GM23248 (cell line): ENCODE measurements around the gene ZNF624. TPM values are rescaled to one million over a fixed set of nuclear protein-coding genes. Genes with fewer than 3 reads are reported as not detected.

Experiments
- DNase-seq: peaks from one replicate; pipeline ENCODE4 v3.0.0-alpha.2; 2015
- H2AFZ ChIP-seq: fragments of 200-600 bp; sonication (generic); 2 replicates; pipeline ENCODE4 v1.6.1; 2016; ENCODE audit warnings: antibody characterized with exemption
- H3F3A ChIP-seq: fragments of 200-600 bp; sonication (generic); 2 replicates; pipeline ENCODE4 v1.6.1; 2016; ENCODE audit warnings: mild to moderate bottlenecking, antibody characterized with exemption, mixed run types; ENCODE audit not compliant: insufficient read depth
- H3K27ac ChIP-seq: fragments of 200-600 bp; sonication (generic); 2 replicates; pipeline ENCODE4 v1.5.1; 2016; ENCODE audit warnings: mild to moderate bottlenecking
- H3K27me3 ChIP-seq: fragments of 200-600 bp; sonication (generic); replicated peaks from 2 replicates; pipeline ENCODE4 v1.6.1; 2016; ENCODE audit warnings: mild to moderate bottlenecking; ENCODE audit not compliant: insufficient read depth
- H3K36me3 ChIP-seq: fragments of 200-600 bp; sonication (generic); 2 replicates; pipeline ENCODE4 v1.6.1; 2016; ENCODE audit warnings: low read depth, mild to moderate bottlenecking
- H3K4me1 ChIP-seq: fragments of 200-600 bp; sonication (generic); 2 replicates; pipeline ENCODE4 v1.6.1; 2016; ENCODE audit warnings: mild to moderate bottlenecking; ENCODE audit not compliant: insufficient read depth
- H3K4me2 ChIP-seq: fragments of 200-600 bp; sonication (generic); one replicate; pipeline ENCODE4 v1.6.1; 2016; ENCODE audit warnings: mild to moderate bottlenecking; ENCODE audit not compliant: unreplicated experiment
- H3K4me3 ChIP-seq: fragments of 200-600 bp; sonication (generic); 2 replicates; pipeline ENCODE4 v1.5.1; 2016; ENCODE audit warnings: mild to moderate bottlenecking
- H3K79me2 ChIP-seq: fragments of 200-600 bp; sonication (generic); 2 replicates; pipeline ENCODE4 v1.6.1; 2016; ENCODE audit warnings: mild to moderate bottlenecking; ENCODE audit not compliant: insufficient read depth
- H3K9ac ChIP-seq: fragments of 200-600 bp; sonication (generic); 2 replicates; pipeline ENCODE4 v1.6.1; 2016; ENCODE audit warnings: mild to moderate bottlenecking
- H3K9me2 ChIP-seq: fragments of 200-600 bp; sonication (generic); 2 replicates; pipeline ENCODE4 v1.6.1; 2016; ENCODE audit warnings: mixed run types, mild to moderate bottlenecking, moderate library complexity; ENCODE audit not compliant: insufficient read depth
- H3K9me3 ChIP-seq: fragments of 200-600 bp; sonication (generic); one replicate; pipeline ENCODE4 v1.6.1; 2017; ENCODE audit warnings: low read depth
- H4K20me1 ChIP-seq: fragments of 200-600 bp; sonication (generic); 2 replicates; pipeline ENCODE4 v1.6.0; 2016; ENCODE audit not compliant: insufficient read depth
- EZH2 ChIP-seq: fragments of 200-600 bp; sonication (generic); IDR thresholded peaks from 2 replicates; pipeline ENCODE4 v1.6.1; 2018; ENCODE audit warnings: antibody characterized with exemption, mild to moderate bottlenecking; ENCODE audit not compliant: insufficient read depth, poor library complexity, severe bottlenecking
- EZH2phosphoT487 ChIP-seq: fragments of 200-600 bp; sonication (generic); IDR thresholded peaks from 2 replicates; pipeline ENCODE4 v1.6.1; 2018; ENCODE audit warnings: antibody characterized with exemption, moderate library complexity, mild to moderate bottlenecking, low read depth; ENCODE audit not compliant: insufficient read depth
- WGBS, 2 experiments: methylation state at CpG; one replicate each; pipeline ENCODE4 v1.1.6; 2015 to 2017; ENCODE audit warnings: low lambda C conversion rate in 2 of 2, low coverage in 1 of 2; ENCODE audit errors: missing lambda C conversion rate in 2 of 2; 5-methylcytosine and 5-hydroxymethylcytosine counted together
- in situ Hi-C: fragments of 300-500 bp; cut with MboI; formaldehyde crosslinking; loops from 2 replicates; pipeline ENCODE4 v1.15.0; 2020
- polyA plus RNA-seq: library from polyadenylated mRNA; unstranded; fragments of >200 nt; fragmentation: Nextera tagmentation; extraction: Ambion mirVana; gene quantifications from 2 replicates; pipeline ENCODE4 v1.2.1, GENCODE V29; 2016
- total RNA-seq: library from RNA; depleted of rRNA; stranded (reverse); fragments of >200 nt; shearing (Covaris generic); gene quantifications from 2 replicates; pipeline ENCODE4 v1.2.3, GENCODE V29; 2014

ZNF624 gene
- total and polyA plus RNA-seq, 2 experiments from 2014 or later = 1.8 to 3.1 TPM

DNA sequence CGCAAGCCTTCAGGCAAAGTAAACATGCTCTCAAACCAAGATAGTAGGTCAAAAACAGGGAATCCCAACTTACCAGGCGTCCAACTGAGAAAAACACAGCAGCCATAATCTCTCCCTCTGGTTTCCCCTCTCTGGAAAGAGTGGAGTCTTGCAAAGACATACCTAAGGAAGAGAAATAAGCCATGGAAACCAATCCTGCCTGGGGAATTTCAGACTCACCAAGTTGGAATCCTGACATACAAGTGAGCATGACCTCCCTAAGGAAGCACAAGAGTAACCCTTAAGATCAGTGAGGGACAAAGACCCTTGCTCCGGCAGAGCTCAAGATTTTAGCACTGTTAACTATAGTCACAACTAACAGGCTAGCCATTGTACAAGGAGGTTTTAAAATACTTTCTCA, 4.1 kb downstream of the ZNF624 start:
- no peaks in the 10 kb centered on the region for H3K27me3 ChIP-seq
- H4K20me1 ChIP-seq = no peaks in the 10 kb centered on the region
- H3K9ac ChIP-seq = no peak overlapping the region
- H3F3A ChIP-seq = 0 out of 2 replicates have a peak, but pooled peaks cover 3% of the 10 kb centered on the region
- no peak for DNase-seq
- no peak overlapping the region for H3K27ac ChIP-seq
- peaks cover 7% of the 10 kb centered on the region; the same call in 1 of the 2 replicates for H3K4me1 ChIP-seq
- H3K9me2 ChIP-seq = no peaks in the 10 kb centered on the region
- H2AFZ ChIP-seq = no peak overlapping the region
- H3K36me3 ChIP-seq = 0 out of 2 replicates have a peak, but pooled peaks cover 4% of the 10 kb centered on the region
- no peaks in the 10 kb centered on the region for H3K9me3 ChIP-seq
- H3K79me2 ChIP-seq = peaks cover 13% of the 10 kb centered on the region
- H3K4me2 ChIP-seq = no peak overlapping the region
- WGBS, 2 experiments = 95% methylated on average over 3 of the region's 3 CpGs
- no peak overlapping the region for H3K4me3 ChIP-seq
- in situ Hi-C loops = no loop called here
- TF ChIP-seq EZH2 = no peak

DNA sequence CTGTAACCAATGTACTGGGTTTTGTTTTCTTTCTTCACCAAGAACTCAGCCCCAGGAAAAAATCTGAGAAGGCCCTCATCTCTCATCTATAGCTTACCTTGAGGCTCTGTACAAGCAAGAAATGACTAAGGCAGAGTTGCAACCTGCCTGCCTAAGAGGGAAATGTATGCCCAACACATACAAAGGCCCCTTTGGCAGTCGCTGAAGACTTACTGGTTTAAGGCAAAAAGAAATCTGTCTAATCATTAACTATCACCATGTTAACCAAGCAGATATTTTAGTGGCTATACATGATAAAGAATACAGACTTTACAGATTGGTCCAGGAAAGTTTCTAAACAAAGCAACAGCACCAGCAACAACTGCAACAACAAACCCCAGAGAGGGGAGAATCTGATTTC, 14.2 kb downstream of the ZNF624 start:
- Histone ChIP-seq H2AFZ (no peak overlapping the region), H4K20me1 (no peaks in the 10 kb centered on the region), H3K4me3 (no peak overlapping the region), H3K4me1 (no peaks in the 10 kb centered on the region), H3K27ac (no peak overlapping the region), H3K27me3 (no peaks in the 10 kb centered on the region), H3F3A (no peaks in the 10 kb centered on the region), H3K9ac (no peak overlapping the region), H3K79me2 (0 out of 2 replicates have a peak, but pooled peaks cover 5% of the 10 kb centered on the region), H3K9me3 (no peaks in the 10 kb centered on the region), H3K4me2 (no peak overlapping the region), H3K9me2 (no peaks in the 10 kb centered on the region), H3K36me3 (peaks cover 7% of the 10 kb centered on the region)
- no peak for TF ChIP-seq EZH2phosphoT487
- no peak for TF ChIP-seq EZH2
- WGBS, 2 experiments = 40 to 47% methylated on average over 1 of the region's 1 CpG
- in situ Hi-C loops = no loop called here
- no peak for DNase-seq

DNA sequence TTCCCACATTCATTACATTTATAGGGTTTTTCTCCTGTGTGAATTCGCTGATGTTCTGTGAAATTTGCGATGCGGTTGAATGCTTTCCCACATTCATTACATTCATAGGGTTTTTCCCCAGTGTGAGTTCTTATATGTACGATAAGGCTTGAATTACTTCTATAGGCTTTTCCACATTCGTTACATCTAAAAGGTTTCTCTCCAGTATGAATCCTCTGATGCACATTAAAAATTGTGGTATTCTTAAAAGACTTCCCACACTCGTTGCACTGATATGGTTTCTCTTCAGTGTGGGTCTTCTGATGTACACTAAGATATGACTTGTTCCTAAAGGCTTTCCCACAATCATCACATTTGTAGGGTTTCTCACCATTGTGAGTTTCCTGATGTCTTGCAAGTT, 30.4 kb downstream of the ZNF624 start:
- Histone ChIP-seq H3K9ac (no peak overlapping the region), H3F3A (no peaks in the 10 kb centered on the region; the same call in 1 of the 2 replicates), H3K9me2 (no peaks in the 10 kb centered on the region), H3K27me3 (no peaks in the 10 kb centered on the region), H4K20me1 (no peaks in the 10 kb centered on the region), H3K9me3 (peaks cover 17% of the 10 kb centered on the region), H3K79me2 (no peaks in the 10 kb centered on the region), H3K4me2 (no peak overlapping the region), H3K4me3 (no peak overlapping the region), H3K4me1 (no peaks in the 10 kb centered on the region), H2AFZ (no peak overlapping the region), H3K36me3 (peaks cover 45% of the 10 kb centered on the region), H3K27ac (no peak overlapping the region)
- DNase-seq = no peak
- TF ChIP-seq EZH2 (no peak), EZH2phosphoT487 (no peak)
- in situ Hi-C loops = no loop called here
- WGBS, 2 experiments = 87 to 93% methylated on average over 6 of the region's 6 CpGs

DNA sequence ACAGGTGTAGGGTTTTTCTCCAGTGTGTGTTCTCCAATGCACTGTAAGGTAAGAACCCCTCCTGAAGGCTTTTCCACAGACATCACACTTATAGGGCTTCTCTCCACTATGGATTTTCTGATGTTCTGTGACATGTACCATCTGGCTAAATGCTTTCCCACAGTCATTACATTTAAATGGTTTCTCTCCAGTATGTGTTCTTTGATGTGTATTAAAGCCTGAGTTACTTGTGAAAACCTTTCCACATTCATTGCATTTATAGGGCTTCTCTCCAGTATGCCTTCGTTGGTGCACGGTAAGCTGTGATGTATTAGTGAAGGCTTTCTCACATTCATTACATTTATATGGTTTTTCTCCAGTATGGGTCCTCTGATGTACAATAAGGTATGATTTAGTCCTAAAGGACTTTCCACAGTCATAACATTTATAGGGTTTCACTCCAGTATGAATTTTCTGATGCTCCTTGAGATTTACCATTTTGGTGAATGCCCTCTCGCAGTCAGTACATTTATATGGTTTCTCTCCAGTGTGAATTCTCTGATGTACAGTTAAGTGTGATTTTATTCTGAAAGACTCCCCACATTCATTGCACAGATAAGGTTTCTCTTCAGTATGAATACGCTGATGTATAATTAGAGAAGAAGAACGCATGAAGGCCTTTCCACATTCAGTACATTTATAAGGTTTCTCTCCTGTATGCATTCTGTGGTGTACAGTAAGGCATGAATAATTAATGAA, 30.9 kb downstream of the ZNF624 start:
- H3K79me2 ChIP-seq = no peaks in the 10 kb centered on the region
- no peaks in the 10 kb centered on the region for H3K9me2 ChIP-seq
- TF ChIP-seq EZH2 (no peak), EZH2phosphoT487 (no peak)
- H3K9me3 ChIP-seq = peaks cover 17% of the 10 kb centered on the region
- no peaks in the 10 kb centered on the region for H4K20me1 ChIP-seq
- H2AFZ ChIP-seq = no peak overlapping the region
- H3K27me3 ChIP-seq = no peaks in the 10 kb centered on the region
- in situ Hi-C loops = no loop called here
- H3K4me2 ChIP-seq = no peak overlapping the region
- WGBS, 2 experiments = 95 to 98% methylated on average over 5 of the region's 5 CpGs
- H3F3A ChIP-seq = no peaks in the 10 kb centered on the region; the same call in 1 of the 2 replicates
- no peak for DNase-seq
- no peak overlapping the region for H3K27ac ChIP-seq
- peaks cover 42% of the 10 kb centered on the region for H3K36me3 ChIP-seq
- no peaks in the 10 kb centered on the region for H3K4me1 ChIP-seq
- H3K4me3 ChIP-seq = no peak overlapping the region
- no peak overlapping the region for H3K9ac ChIP-seq
